ENCODE measurements around the gene LRRC8C.
"Not testable (repeated sequence)": the region's sequence is repeated elsewhere in the genome, so short reads cannot be mapped to it uniquely, and the experiment has no call there.

Gene LRRC8C

GRCh38 chr1:89673251-89673650 lies 40.3 kb downstream of the LRRC8C start:
- DNase-seq: no peak

DNA sequence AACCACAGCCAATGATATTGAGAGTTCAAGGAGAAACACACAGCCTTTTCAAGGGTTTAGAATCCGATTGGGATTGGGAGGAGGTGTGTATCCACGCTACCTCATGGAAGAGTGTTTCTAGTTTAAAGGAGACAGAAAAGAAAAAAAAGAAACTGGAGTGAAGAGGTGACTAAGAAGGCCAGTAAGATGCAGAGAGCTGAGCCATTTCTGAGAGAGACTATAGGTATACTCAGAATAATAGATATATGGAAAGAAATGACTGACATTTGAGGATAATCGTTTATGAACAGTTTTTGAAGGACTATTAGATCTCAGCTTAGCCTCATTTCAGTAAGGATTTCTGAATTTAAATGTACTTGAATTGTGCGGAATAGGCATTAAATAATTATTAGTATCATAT lies 42.8 kb downstream of the LRRC8C start:
- no peak for DNase-seq

- DNase-seq: no peak
Observed at GRCh38 chr1:89681045-89681729, 48.3 kb downstream of the LRRC8C start.

DNA sequence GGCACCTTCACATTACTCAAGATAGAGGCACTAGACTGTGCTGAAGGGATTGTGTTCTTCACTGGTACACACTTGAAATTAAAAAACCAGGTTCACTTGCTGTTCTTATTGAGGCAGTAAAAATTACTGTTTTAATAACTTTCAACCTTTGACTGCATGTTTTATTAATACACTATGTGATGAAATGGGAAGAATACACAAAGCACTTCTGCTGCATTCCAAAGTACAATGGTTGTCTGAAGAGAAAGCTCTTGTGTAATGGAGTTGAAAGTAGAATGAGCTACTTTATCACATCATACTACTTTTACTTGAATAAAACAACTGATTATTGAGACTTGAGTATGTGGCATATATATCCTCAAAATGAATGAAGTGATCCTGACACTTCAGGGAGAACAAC lies 49.7 kb downstream of the LRRC8C start:
- no peak for DNase-seq

- DNase-seq: no peak
Observed at GRCh38 chr1:89685461-89685860, 52.5 kb downstream of the LRRC8C start.

- DNase-seq: no peak
Observed at GRCh38 chr1:89686520-89686919, 53.6 kb downstream of the LRRC8C start.

DNA sequence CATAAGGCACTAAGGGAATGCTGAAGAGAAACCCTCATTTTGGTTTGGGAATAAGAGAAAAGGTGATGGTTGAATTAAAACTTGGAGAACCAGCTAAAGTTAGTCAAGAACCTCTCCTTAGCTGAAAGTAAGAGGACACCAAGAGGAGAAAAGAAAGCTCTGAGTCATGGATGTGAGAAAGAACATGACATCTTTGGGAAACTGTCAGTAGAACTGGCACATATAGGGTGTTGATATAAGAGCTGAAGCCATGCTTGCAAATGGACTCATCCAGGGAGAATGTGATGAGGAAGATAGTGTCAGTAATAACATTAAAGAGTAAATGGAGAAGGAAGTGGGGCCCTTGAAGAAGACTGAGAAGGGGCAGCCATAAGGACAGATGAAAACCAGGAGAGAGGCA lies 54.3 kb downstream of the LRRC8C start:
- no peak for DNase-seq

DNA sequence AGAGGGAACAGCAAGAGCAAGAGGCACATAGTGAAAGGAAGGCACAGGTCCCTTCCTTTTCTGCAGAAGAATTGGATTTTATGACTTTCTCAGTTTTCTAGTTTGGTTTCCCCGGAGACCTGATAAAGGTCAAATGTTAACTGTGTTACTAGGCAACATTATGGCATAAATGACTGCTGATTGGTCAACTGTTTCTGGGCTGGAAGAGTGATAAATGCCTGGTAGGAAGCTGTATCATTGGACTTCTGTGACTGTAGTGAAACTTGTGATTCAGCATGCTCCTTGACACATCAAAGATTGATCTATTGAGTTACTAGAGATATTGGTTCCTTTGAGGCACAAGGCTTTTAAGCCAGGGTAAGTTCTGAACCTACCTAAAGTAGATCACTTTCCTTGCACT lies 55.7 kb downstream of the LRRC8C start:
- no peak for DNase-seq

GRCh38 chr1:89689234-89689633 lies 56.3 kb downstream of the LRRC8C start:
- DNase-seq: no peak

DNA sequence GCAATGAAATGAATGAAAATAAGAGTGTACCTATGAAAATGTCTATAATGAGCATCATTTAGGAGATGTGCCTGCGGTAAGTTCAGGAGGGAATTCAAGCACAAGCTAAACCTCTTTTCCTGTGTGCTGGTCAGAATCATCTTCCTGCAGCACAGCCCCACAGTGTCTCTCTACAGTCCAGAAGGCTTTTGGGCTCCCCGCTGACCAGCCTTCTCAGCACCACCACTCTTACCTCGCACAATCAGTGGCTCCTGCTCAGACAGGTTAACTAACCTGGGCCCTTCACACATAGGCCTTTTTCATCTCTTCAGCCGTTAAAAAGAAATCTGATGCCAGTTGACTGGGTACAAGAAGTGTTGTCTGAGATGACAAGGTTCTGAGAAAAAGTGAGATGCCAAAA lies 57.7 kb downstream of the LRRC8C start:
- DNase-seq: no peak

DNA sequence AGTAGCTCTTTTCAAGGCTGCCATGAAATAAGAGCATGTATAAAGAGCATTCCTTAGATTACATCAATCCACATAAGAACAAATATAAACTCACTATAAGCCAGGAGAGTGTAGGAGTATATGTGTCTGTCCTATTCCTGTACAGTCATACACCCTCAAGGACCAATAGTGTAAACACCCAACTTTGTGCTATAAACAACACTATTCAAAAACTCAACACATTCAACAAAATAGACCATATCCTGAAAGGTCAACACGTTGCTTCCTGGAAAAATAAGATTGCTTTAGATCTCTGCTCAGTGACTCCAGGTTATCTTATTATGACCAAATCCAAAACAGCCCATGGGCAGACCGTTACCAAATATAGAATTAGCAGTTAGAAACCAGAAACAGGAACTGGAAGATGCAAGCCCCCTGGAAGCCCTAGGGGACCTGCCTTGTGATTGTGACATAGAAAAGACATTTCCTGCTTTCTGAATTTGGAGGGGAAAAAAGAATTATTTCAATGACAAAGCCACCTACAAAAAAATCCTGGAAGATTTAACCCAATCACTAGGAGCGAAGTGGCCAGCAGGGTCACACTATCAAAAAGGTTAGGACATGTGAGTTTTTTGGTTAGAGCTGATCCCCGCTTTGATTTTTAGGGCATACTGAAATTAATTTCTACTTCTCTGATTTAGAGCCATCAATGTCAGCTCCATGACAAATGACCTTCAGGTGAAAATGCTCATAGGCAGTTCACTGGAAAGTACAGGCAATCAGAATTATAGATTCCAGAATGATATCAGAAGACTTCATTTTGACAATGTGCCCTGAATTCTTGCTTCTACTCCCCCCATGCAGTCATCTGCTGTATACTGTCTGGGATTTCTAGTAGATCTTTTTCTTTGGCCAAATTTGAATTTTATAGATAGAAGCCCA lies 59.9 kb downstream of the LRRC8C start:
- peak; percentile 20 for DNase-seq

GRCh38 chr1:89695847-89696246 lies 62.9 kb downstream of the LRRC8C start:
- DNase-seq: no peak

GRCh38 chr1:89697383-89697782 lies 64.5 kb downstream of the LRRC8C start:
- no peak for DNase-seq

DNA sequence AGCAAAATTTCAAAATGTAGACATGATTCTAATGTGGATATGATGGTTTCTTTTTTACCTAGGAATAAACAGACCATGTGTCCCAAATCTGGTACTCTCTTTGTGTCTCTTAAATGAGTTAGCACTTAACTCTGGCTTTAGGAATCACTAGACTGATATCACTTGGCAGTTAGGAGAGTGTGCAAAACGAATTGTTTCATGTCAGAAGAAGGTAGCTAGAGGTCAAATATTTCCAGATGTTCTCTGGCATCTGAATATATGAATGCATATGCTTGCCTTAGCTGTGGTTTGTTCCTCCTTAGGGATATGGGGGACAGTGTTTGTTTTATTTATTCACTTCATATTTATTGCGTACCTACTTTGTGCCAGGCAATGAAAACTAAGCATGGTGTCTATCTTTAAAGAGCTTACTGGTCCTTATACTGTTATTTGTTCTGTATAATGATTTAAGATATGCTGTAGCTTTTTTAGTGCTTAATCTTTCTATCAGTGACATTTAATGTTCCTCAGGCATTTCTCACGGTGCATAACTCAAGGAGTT lies 65.2 kb downstream of the LRRC8C start:
- no peak for DNase-seq

GRCh38 chr1:89698624-89699023 lies 65.7 kb downstream of the LRRC8C start:
- no peak for DNase-seq

GRCh38 chr1:89699451-89699986 lies 66.6 kb downstream of the LRRC8C start:
- DNase-seq: no peak

GRCh38 chr1:89701746-89702241 lies 68.9 kb downstream of the LRRC8C start:
- no peak for DNase-seq

DNA sequence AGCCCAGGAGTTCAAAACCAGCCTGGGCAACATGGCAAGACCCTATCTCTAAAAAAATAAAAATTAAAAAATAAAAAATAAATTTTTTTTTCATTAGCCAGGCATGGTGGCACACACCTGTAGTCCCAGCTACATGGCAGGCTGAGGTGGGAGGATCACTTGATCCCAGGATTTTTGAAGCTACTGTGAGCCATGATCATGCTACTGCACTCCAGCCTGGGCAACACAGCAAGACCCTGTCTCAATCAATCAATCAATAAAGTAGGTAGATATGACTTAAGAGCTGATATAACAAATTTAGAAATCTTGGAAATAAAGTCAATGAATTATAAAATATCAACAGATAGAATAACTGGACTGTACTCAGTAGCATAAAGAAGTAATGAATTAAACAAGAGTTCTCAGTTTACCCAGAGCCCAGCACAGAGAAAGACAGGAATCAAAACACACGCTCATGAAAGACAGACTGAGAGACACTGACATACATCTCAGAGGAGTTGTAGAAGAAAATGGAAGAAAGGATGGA lies 69.7 kb downstream of the LRRC8C start:
- DNase-seq: no peak

- no peak for DNase-seq
Observed at GRCh38 chr1:89703469-89703868, 70.5 kb downstream of the LRRC8C start.

DNA sequence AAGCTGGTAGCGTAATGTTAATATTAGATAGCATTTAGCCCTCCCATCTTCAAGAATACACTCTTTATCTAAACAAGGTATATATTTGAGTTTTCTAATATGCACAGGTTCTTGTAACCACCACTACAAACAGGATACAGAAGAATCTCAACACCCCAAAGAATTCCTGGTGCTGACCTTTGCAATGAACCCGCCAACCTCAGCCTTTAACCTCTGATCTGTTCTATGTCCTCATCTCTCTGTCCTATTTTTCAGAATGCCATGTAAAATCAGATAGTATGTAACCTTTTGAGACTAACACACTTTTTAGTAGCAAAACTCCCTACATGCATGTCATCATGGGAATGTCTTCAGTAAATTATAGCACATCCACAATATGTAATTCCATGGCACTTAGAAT lies 71.1 kb downstream of the LRRC8C start:
- DNase-seq: no peak

- DNase-seq: not testable (repeated sequence)
Observed at GRCh38 chr1:89704885-89705284, 72.0 kb downstream of the LRRC8C start.

DNA sequence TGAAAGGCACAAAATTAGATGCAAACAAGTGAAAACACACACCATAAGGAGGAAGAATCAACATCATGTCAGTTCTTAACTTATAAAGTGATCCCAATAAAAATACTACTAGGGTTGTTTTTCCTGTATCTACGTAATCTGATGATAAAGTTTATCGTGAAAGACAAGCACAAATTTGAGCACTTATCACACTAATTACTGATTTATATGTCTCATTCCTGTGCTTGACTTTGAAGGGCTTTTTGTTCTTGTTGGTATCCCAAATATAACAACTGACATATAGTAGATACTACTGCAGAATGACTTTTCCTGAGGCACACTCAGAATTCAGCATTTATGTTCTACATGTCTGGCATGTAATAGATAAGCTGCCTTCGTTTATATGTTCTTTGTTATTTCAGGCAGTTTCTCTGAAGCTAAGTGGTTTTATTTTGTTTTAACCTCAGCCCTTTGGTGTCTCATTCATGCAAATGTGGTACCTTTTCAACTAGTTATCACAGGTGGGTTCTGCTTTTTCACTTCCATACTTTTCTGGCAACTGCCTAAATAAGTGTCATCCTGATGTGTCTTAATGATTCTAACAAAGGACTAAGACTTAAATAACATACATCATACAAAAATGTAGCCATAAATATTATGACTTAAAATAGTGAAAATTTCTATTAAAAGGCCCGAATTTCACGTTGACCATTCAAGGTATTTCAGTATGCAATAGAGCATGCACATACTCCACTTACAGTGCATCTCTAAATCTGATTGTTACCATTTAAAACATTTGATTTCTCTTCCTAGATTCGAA lies 73.2 kb downstream of the LRRC8C start:
- DNase-seq: no peak

DNA sequence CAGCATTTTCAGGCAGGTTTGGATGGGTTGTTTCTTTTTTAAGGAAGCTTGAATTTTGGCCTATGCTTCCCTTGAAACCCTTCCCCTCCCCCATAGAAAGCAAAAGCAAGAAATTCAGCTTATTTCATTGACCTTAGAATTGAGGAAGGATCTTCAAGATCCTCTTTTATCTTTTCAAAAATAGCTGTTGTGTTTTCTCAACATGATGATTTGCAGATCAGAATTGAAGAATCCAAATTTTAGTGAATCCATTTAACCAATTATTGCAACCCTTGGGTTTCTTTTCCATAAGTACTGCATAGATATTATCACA lies 73.7 kb downstream of the LRRC8C start:
- no peak for DNase-seq

All from right hindlimb (tissue), 1 donor.